Bronchial epithelial cell (primary cell): Measurements from ENCODE around the gene PEX14. TPM values are rescaled to one million over a fixed set of nuclear protein-coding genes. Genes with fewer than 3 reads are reported as not detected.

Source experiments
- DNase-seq: peaks from one replicate; pipeline ENCODE4 v3.0.0-alpha.2; 2010; ENCODE audit warnings: low read depth
- FAIRE-seq: peaks from 2 replicates; lab custom pipeline; 2011; peaks lifted over from hg19 to GRCh38; lab: Jason Lieb, UNC
- H3K27me3 ChIP-seq: 2 replicates; pipeline ENCODE4 v1.5.1; 2011; ENCODE audit warnings: low read length; ENCODE audit not compliant: control insufficient read depth, insufficient read depth
- H3K36me3 ChIP-seq: 2 replicates; pipeline ENCODE4 v1.5.1; 2011; ENCODE audit warnings: low read length; ENCODE audit not compliant: control insufficient read depth, insufficient read depth
- H3K4me3 ChIP-seq: 2 replicates; pipeline ENCODE4 v1.5.1; 2011; ENCODE audit warnings: mild to moderate bottlenecking, low read depth, low read length, control low read depth
- total RNA-seq: library from RNA; depleted of rRNA; stranded (reverse); fragments of >200 nt; gene quantifications from 2 replicates; pipeline ENCODE4 v1.2.1, GENCODE V29; 2014
- TF ChIP-seq, protein P1 (sequence below): IDR thresholded peaks from 2 replicates; pipeline ENCODE4 v1.5.1; 2011; ENCODE audit warnings: mild to moderate bottlenecking, moderate library complexity, low read length, control low read depth, inconsistent platforms; ENCODE audit not compliant: insufficient read depth, severe bottlenecking

PEX14 gene
- total RNA-seq, 1 donor from 2014 or later = 8.7 TPM

GRCh38 chr1:10494754-10495474 is 20.2 kb downstream of the PEX14 start:
- peaks cover 2% of the 10 kb centered on the region for H3K36me3 ChIP-seq
- TF ChIP-seq, protein P1, sequence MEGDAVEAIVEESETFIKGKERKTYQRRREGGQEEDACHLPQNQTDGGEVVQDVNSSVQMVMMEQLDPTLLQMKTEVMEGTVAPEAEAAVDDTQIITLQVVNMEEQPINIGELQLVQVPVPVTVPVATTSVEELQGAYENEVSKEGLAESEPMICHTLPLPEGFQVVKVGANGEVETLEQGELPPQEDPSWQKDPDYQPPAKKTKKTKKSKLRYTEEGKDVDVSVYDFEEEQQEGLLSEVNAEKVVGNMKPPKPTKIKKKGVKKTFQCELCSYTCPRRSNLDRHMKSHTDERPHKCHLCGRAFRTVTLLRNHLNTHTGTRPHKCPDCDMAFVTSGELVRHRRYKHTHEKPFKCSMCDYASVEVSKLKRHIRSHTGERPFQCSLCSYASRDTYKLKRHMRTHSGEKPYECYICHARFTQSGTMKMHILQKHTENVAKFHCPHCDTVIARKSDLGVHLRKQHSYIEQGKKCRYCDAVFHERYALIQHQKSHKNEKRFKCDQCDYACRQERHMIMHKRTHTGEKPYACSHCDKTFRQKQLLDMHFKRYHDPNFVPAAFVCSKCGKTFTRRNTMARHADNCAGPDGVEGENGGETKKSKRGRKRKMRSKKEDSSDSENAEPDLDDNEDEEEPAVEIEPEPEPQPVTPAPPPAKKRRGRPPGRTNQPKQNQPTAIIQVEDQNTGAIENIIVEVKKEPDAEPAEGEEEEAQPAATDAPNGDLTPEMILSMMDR = peak; percentile 92
- DNase-seq (peak; percentile 66), FAIRE-seq (no peak)
- H3K27me3 ChIP-seq = no peaks in the 10 kb centered on the region
- peak overlapping the region; percentile 11 for H3K4me3 ChIP-seq

GRCh38 chr1:10495475-10495817 is 20.7 kb downstream of the PEX14 start:
- no peak for FAIRE-seq

DNA sequence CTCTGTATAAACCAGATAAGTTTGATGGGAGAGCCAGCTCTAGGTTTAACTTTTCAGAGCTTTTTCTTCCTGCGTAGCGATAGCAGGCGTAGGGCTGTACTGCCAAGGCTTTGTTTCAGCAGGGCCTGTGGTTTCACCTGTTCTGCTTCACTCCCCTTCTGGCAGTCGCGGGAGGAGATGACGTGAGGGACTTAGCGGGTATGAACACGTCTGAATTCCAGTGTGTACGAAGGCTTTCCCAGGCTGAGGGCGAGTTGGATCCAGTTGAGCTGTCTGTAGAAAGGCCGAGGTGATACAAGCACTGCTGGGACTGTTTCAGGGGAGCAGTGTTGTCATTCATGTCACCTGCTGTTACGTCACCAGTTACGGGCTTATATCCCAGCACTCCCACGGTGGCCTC is 21.2 kb downstream of the PEX14 start:
- Histone ChIP-seq H3K27me3 (no peaks in the 10 kb centered on the region), H3K4me3 (no peak overlapping the region), H3K36me3 (peaks cover 2% of the 10 kb centered on the region)
- TF ChIP-seq, protein P1 = no peak
- peak; percentile 99 for DNase-seq
- peak; percentile 98 for FAIRE-seq

More at GRCh38 chr1:10495475-10495817, 20.7 kb downstream of the PEX14 start:
- no peak for DNase-seq
- H3K4me3 ChIP-seq = peak overlapping the region; percentile 9
- peaks cover 2% of the 10 kb centered on the region for H3K36me3 ChIP-seq
- TF ChIP-seq, protein P1 = no peak
- no peaks in the 10 kb centered on the region for H3K27me3 ChIP-seq

DNA sequence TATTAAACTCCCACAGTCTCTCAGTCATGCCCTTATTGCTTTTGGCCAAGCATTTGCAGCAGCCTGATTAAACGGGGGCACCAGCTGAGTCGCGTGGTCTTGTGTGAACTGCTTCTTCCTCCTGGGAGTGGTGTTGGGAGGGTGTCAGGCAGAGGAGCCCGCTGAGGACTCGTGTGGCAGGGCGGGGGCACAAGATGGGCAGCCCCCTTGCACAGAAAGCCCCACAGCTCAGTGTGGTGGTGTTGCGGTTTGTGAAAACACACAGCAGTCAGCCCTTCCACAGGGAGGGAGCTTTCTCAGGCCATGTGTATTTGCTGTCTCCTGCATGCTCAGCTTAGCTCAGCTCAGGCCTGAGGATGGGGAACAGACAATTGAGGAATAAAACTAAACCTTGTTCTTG is 22.4 kb downstream of the PEX14 start:
- TF ChIP-seq, protein P1 = no peak
- no peak for DNase-seq
- no peak for FAIRE-seq
- Histone ChIP-seq H3K36me3 (peaks cover 2% of the 10 kb centered on the region), H3K27me3 (no peaks in the 10 kb centered on the region), H3K4me3 (no peak overlapping the region)

GRCh38 chr1:10498231-10498630 is 23.5 kb downstream of the PEX14 start:
- no peak overlapping the region for H3K4me3 ChIP-seq
- no peak for FAIRE-seq
- H3K36me3 ChIP-seq = peaks cover 2% of the 10 kb centered on the region
- H3K27me3 ChIP-seq = no peaks in the 10 kb centered on the region
- no peak for DNase-seq
- TF ChIP-seq, protein P1 = no peak

- Histone ChIP-seq H3K27me3 (no peaks in the 10 kb centered on the region), H3K4me3 (no peak overlapping the region), H3K36me3 (peaks cover under 1% of the 10 kb centered on the region)
- no peak for DNase-seq
- FAIRE-seq = no peak
- TF ChIP-seq, protein P1 = no peak
Observed at GRCh38 chr1:10502206-10502605, 27.5 kb downstream of the PEX14 start.
